Measurements from ENCODE around the gene PIEZO2. TPM values are rescaled to one million over a fixed set of nuclear protein-coding genes. Genes with fewer than 3 reads are reported as not detected.
A peak's percentile ranks its signal among the peaks of the same experiment; 100 is the strongest.

PIEZO2 gene
- total and polyA plus RNA-seq, 11 donors, result 0.04 to 4.9 (median 0.20) TPM; not detected in 2

GRCh38 chr18:10928011-10928771 lies 221.2 kb downstream of the PIEZO2 start:
- no peaks in the 10 kb centered on the region for H3K9me3 ChIP-seq
- intact Hi-C loops (cut with DNase I), result no loop called here
- H3K36me3 ChIP-seq, result no peaks in the 10 kb centered on the region
- peak overlapping the region in 2 of 12 donors; percentile 53 to 66 for H3K27ac ChIP-seq
- DNase-seq, result no peak
- 70 to 74% (median 72%) methylated on average over 8 of the region's 8 CpGs for WGBS, 4 donors
- TF ChIP-seq POLR2A (IDR thresholded peaks at IDR 0.05), result no peak
- TF ChIP-seq, protein P1, sequence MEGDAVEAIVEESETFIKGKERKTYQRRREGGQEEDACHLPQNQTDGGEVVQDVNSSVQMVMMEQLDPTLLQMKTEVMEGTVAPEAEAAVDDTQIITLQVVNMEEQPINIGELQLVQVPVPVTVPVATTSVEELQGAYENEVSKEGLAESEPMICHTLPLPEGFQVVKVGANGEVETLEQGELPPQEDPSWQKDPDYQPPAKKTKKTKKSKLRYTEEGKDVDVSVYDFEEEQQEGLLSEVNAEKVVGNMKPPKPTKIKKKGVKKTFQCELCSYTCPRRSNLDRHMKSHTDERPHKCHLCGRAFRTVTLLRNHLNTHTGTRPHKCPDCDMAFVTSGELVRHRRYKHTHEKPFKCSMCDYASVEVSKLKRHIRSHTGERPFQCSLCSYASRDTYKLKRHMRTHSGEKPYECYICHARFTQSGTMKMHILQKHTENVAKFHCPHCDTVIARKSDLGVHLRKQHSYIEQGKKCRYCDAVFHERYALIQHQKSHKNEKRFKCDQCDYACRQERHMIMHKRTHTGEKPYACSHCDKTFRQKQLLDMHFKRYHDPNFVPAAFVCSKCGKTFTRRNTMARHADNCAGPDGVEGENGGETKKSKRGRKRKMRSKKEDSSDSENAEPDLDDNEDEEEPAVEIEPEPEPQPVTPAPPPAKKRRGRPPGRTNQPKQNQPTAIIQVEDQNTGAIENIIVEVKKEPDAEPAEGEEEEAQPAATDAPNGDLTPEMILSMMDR (IDR thresholded peaks at IDR 0.05), result no peak
- H3K27me3 ChIP-seq, result no peaks in the 10 kb centered on the region
- H3K4me3 ChIP-seq, result no peak overlapping the region
- no peak for ATAC-seq
- H3K4me1 ChIP-seq, result peaks cover 0 to 16% (median 0%) of the 10 kb centered on the region in 12 donors

DNA sequence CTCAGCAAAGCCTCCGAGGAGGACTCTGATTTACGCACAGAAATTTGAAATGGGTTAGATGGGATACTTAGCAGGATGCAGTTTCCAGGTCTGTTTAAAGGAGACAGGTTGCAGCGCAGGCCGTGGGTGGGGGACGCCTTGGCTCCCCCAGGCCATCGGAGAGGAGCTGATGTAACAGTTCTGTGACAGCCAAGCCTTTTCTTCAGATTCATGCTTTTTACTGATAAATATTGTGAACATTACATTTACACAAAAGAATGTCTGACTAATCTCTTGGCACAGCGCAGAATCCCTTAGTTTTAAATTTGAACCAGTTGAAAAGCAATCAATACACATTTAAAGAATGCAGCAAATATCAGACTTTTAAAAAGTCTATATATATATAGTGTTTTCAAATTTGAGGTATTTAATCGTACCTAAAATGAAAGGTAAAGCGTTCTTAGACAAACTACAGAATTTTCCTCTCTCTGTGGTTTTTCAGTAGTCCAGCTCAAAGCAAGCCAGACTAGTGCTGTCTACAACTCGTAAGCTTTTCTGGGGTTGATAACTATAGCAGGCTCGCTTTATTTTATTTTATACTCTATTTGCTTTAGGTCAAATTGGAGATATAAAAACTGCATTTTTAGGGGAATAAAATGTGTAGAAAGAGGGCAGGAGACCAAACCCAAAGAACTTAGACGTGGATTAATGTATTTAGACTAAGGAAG lies 221.9 kb downstream of the PIEZO2 start:
- peak in 3 of 5 donors; percentile 21 to 42 (median 30) for DNase-seq
- Histone ChIP-seq H3K27ac (peak overlapping the region in 5 of 12 donors; percentile 17 to 71 (median 56)), H3K4me1 (peaks cover 0 to 16% (median 0%) of the 10 kb centered on the region in 12 donors), H3K4me3 (peak overlapping the region in 5 of 12 donors; percentile 13 to 42 (median 19)), H3K36me3 (no peaks in the 10 kb centered on the region), H3K9me3 (no peaks in the 10 kb centered on the region), H3K27me3 (no peaks in the 10 kb centered on the region)
- intact Hi-C loops (cut with DNase I), result no loop called here
- ATAC-seq, result peak in 2 of 4 donors; percentile 69 to 85
- WGBS, 4 donors, result 58 to 65% (median 60%) methylated on average over 12 of the region's 12 CpGs
- no peak for TF ChIP-seq POLR2A (IDR thresholded peaks at IDR 0.05)
- TF ChIP-seq, protein P1 (IDR thresholded peaks at IDR 0.05), result no peak

DNA sequence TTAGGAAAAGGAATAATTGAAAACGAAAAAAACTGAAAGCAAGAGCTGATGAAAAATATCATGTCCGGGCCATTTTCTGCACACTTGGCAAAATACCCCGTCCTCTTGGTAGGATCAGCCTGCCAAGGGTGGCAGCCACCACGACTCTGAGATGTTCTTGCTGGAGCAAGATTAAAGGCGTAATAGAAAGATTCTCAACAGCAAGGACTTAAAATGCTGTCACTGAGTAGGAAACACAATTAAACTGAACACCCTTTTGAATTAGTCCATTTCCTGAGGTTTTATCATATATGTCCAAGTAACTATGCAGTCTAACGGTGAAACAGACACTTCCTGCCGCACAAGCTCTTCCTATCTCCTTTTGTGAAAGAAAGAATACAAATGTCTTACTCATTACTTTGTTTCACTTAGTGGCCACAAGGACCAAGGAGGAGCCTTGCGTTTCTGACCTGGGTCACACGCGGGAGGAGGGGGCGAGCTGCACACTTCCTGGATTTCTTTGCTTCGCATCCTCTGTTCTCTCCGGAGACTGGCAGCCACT lies 222.7 kb downstream of the PIEZO2 start:
- peak overlapping the region in 8 of 12 donors; percentile 15 to 71 (median 50) for H3K27ac ChIP-seq
- 39 to 53% (median 45%) methylated on average over 13 of the region's 13 CpGs for WGBS, 4 donors
- ATAC-seq (peak in 2 of 4 donors; percentile 36 to 46), DNase-seq (peak in 1 of 5 donors; percentile 21)
- peak overlapping the region in 6 of 12 donors; percentile 13 to 42 (median 17) for H3K4me3 ChIP-seq
- H3K9me3 ChIP-seq, result no peaks in the 10 kb centered on the region
- no peaks in the 10 kb centered on the region for H3K27me3 ChIP-seq
- no peaks in the 10 kb centered on the region for H3K36me3 ChIP-seq
- H3K4me1 ChIP-seq, result peaks cover 0 to 16% (median 0%) of the 10 kb centered on the region in 12 donors
- intact Hi-C loops (cut with DNase I), result no loop called here
- TF ChIP-seq, protein P1 (IDR thresholded peaks at IDR 0.05), result no peak
- TF ChIP-seq POLR2A (IDR thresholded peaks at IDR 0.05), result no peak

- Histone ChIP-seq H3K9me3 (no peaks in the 10 kb centered on the region), H3K4me3 (no peak overlapping the region), H3K4me1 (peaks cover 0 to 16% (median 0%) of the 10 kb centered on the region in 12 donors), H3K27ac (no peak overlapping the region), H3K27me3 (no peaks in the 10 kb centered on the region), H3K36me3 (no peaks in the 10 kb centered on the region)
- ATAC-seq (no peak), DNase-seq (no peak)
- TF ChIP-seq, protein P1 (IDR thresholded peaks at IDR 0.05), result no peak
- TF ChIP-seq POLR2A (IDR thresholded peaks at IDR 0.05), result no peak
- WGBS, 4 donors, result 93 to 96% (median 94%) methylated on average over 4 of the region's 4 CpGs
- intact Hi-C loops (cut with DNase I), result no loop called here
Observed at GRCh38 chr18:10924290-10924689, 225.1 kb downstream of the PIEZO2 start.

Measured in heart left ventricle (tissue), 16 donors.